Activated T-helper 1 cell treated with anti-CD3 and anti-CD28 coated beads, Interleukin-12 subunit alpha, Interleukin-12 subunit beta, Interleukin-2, Interleukin-4 antibody, amounts not matched to agents 30 ng/mL and 10 ng/mL and 1 ng/mL, durations not matched to agents 14 hours and 24 hours and 36 hours (primary cell): ENCODE measurements around the gene ZBTB34. TPM values are rescaled to one million over a fixed set of nuclear protein-coding genes. Genes with fewer than 3 reads are reported as not detected.
A peak's percentile ranks its signal among the peaks of the same experiment; 100 is the strongest.

Experiments
- DNase-seq: peaks from one replicate; pipeline ENCODE4 v3.0.0; 2021; ENCODE audit warnings: low spot score
- H3K27ac Mint-ChIP-seq: one replicate; pipeline ENCODE4 v1.8.0; 2021; ENCODE audit warnings: mild to moderate bottlenecking, mixed read lengths
- H3K27me3 Mint-ChIP-seq: one replicate; pipeline ENCODE4 v1.8.0; 2022; ENCODE audit warnings: mild to moderate bottlenecking, moderate library complexity, mixed read lengths; ENCODE audit not compliant: insufficient read depth
- H3K36me3 Mint-ChIP-seq: one replicate; pipeline ENCODE4 v1.8.0; 2021; ENCODE audit warnings: low read depth, mixed read lengths
- H3K4me1 Mint-ChIP-seq: one replicate; pipeline ENCODE4 v1.8.0; 2021; ENCODE audit warnings: low read depth, mixed read lengths
- H3K4me3 Mint-ChIP-seq: one replicate; pipeline ENCODE4 v1.8.0; 2021; ENCODE audit warnings: mild to moderate bottlenecking, moderate library complexity, mixed read lengths
- H3K9me3 Mint-ChIP-seq: one replicate; pipeline ENCODE4 v1.8.0; 2021; ENCODE audit warnings: mixed read lengths
- intact Hi-C: fragments of 100-400 bp; cut with micrococcal nuclease; formaldehyde crosslinking; loops from one replicate; pipeline ENCODE4 v1.15.1; 2024
- total RNA-seq: library from RNA; stranded (reverse); gene quantifications from 2 replicates; pipeline ENCODE4 v1.2.3, GENCODE V29; 2022

ZBTB34 gene
- total RNA-seq, 1 donor from 2014 or later: 7.5 TPM

GRCh38 chr9:126886897-126887296 lies 26.5 kb downstream of the ZBTB34 start:
- Mint-ChIP-seq H3K9me3 (no peaks in the 10 kb centered on the region), H3K4me1 (no peaks in the 10 kb centered on the region), H3K36me3 (peaks cover under 1% of the 10 kb centered on the region), H3K4me3 (no peak overlapping the region), H3K27me3 (no peaks in the 10 kb centered on the region), H3K27ac (no peak overlapping the region)
- no peak for DNase-seq
- intact Hi-C loops: no loop called here

- Mint-ChIP-seq H3K9me3 (no peaks in the 10 kb centered on the region), H3K27me3 (peaks cover 7% of the 10 kb centered on the region), H3K4me3 (no peak overlapping the region), H3K4me1 (peaks cover 5% of the 10 kb centered on the region), H3K36me3 (no peaks in the 10 kb centered on the region), H3K27ac (no peak overlapping the region)
- intact Hi-C loops: no loop called here
- no peak for DNase-seq
Observed at GRCh38 chr9:126891676-126892075, 31.2 kb downstream of the ZBTB34 start.

- no peaks in the 10 kb centered on the region for H3K36me3 Mint-ChIP-seq
- H3K27ac Mint-ChIP-seq: no peak overlapping the region
- no peaks in the 10 kb centered on the region for H3K9me3 Mint-ChIP-seq
- intact Hi-C loops: no loop called here
- H3K4me1 Mint-ChIP-seq: peaks cover 5% of the 10 kb centered on the region
- peaks cover 7% of the 10 kb centered on the region for H3K27me3 Mint-ChIP-seq
- no peak for DNase-seq
- H3K4me3 Mint-ChIP-seq: no peak overlapping the region
Observed at GRCh38 chr9:126893079-126893478, 32.6 kb downstream of the ZBTB34 start.

GRCh38 chr9:126894052-126894603 lies 33.7 kb downstream of the ZBTB34 start:
- no peak overlapping the region for H3K4me3 Mint-ChIP-seq
- intact Hi-C loops: no loop called here
- H3K9me3 Mint-ChIP-seq: no peaks in the 10 kb centered on the region
- H3K27me3 Mint-ChIP-seq: peaks cover 8% of the 10 kb centered on the region
- peaks cover 5% of the 10 kb centered on the region for H3K4me1 Mint-ChIP-seq
- no peak for DNase-seq
- H3K36me3 Mint-ChIP-seq: no peaks in the 10 kb centered on the region
- no peak overlapping the region for H3K27ac Mint-ChIP-seq

GRCh38 chr9:126902210-126902609 lies 41.8 kb downstream of the ZBTB34 start:
- no peak overlapping the region for H3K27ac Mint-ChIP-seq
- H3K9me3 Mint-ChIP-seq: peaks cover 11% of the 10 kb centered on the region
- intact Hi-C loops: no loop called here
- DNase-seq: no peak
- H3K27me3 Mint-ChIP-seq: peaks cover 4% of the 10 kb centered on the region
- no peaks in the 10 kb centered on the region for H3K36me3 Mint-ChIP-seq
- no peak overlapping the region for H3K4me3 Mint-ChIP-seq
- H3K4me1 Mint-ChIP-seq: no peaks in the 10 kb centered on the region

- Mint-ChIP-seq H3K27me3 (peaks cover 8% of the 10 kb centered on the region), H3K4me3 (no peak overlapping the region), H3K27ac (no peak overlapping the region), H3K36me3 (no peaks in the 10 kb centered on the region), H3K4me1 (no peaks in the 10 kb centered on the region), H3K9me3 (peaks cover 11% of the 10 kb centered on the region)
- intact Hi-C loops: no loop called here
- no peak for DNase-seq
Observed at GRCh38 chr9:126904586-126904985, 44.1 kb downstream of the ZBTB34 start.

GRCh38 chr9:126906091-126906490 lies 45.7 kb downstream of the ZBTB34 start:
- no peak overlapping the region for H3K27ac Mint-ChIP-seq
- intact Hi-C loops: no loop called here

GRCh38 chr9:126907058-126907457 lies 46.6 kb downstream of the ZBTB34 start:
- Mint-ChIP-seq H3K27ac (no peak overlapping the region), H3K4me1 (no peaks in the 10 kb centered on the region), H3K36me3 (no peaks in the 10 kb centered on the region), H3K9me3 (no peaks in the 10 kb centered on the region), H3K4me3 (no peak overlapping the region), H3K27me3 (peaks cover 13% of the 10 kb centered on the region)
- no peak for DNase-seq
- intact Hi-C loops: no loop called here

More at GRCh38 chr9:126906091-126906490, 45.7 kb downstream of the ZBTB34 start:
- peaks cover 8% of the 10 kb centered on the region for H3K9me3 Mint-ChIP-seq
- H3K4me1 Mint-ChIP-seq: no peaks in the 10 kb centered on the region
- H3K27me3 Mint-ChIP-seq: peaks cover 9% of the 10 kb centered on the region
- no peak overlapping the region for H3K4me3 Mint-ChIP-seq
- no peaks in the 10 kb centered on the region for H3K36me3 Mint-ChIP-seq
- no peak for DNase-seq

- Mint-ChIP-seq H3K27ac (no peak within 1 kb of the TSS), H3K27me3 (peaks cover 17% of the 10 kb centered on the region), H3K9me3 (no peaks in the 10 kb centered on the region), H3K4me1 (peaks cover 6% of the 10 kb centered on the region), H3K36me3 (no peaks in the 10 kb centered on the region), H3K4me3 (peak within 1 kb of the TSS; percentile 73)
- intact Hi-C loops: loop anchor here (1.0 to 5.0 kb wide), 7 partner anchors 54 to 856 kb away; partner anchors contain the start of genes SLC2A8, ZBTB34 and ZBTB43
- DNase-seq: peak; percentile 91
Observed at GRCh38 chr9:126914458-126915280, 54.2 kb downstream of the ZBTB34 start, which contains the start of gene RALGPS1. RALGPS1 (plus strand) TSS chr9:126914782; CDS start chr9:126962290, 47,508 bp downstream.

GRCh38 chr9:126915281-126915816 lies 54.9 kb downstream of the ZBTB34 start:
- peak; percentile 8 for DNase-seq
- Mint-ChIP-seq H3K4me1 (peaks cover 6% of the 10 kb centered on the region), H3K9me3 (no peaks in the 10 kb centered on the region), H3K4me3 (peak overlapping the region; percentile 68), H3K27ac (no peak overlapping the region), H3K36me3 (no peaks in the 10 kb centered on the region), H3K27me3 (peaks cover 18% of the 10 kb centered on the region)
- intact Hi-C loops: loop anchor here (2.0 kb wide), 1 partner anchor 855 kb away; no protein-coding TSS in a partner anchor

GRCh38 chr9:126915846-126916543 lies 55.6 kb downstream of the ZBTB34 start:
- no peak for DNase-seq
- Mint-ChIP-seq H3K27me3 (peaks cover 23% of the 10 kb centered on the region), H3K4me3 (peak overlapping the region; percentile 68), H3K27ac (no peak overlapping the region), H3K36me3 (no peaks in the 10 kb centered on the region), H3K9me3 (no peaks in the 10 kb centered on the region), H3K4me1 (peaks cover 6% of the 10 kb centered on the region)
- intact Hi-C loops: loop anchor here (2.0 kb wide), 1 partner anchor 855 kb away; no protein-coding TSS in a partner anchor

- intact Hi-C loops: no loop called here
- H3K27ac Mint-ChIP-seq: no peak overlapping the region
Observed at GRCh38 chr9:126916909-126917308, 56.5 kb downstream of the ZBTB34 start.

More at GRCh38 chr9:126916909-126917308, 56.5 kb downstream of the ZBTB34 start:
- Mint-ChIP-seq H3K36me3 (no peaks in the 10 kb centered on the region), H3K27me3 (peaks cover 26% of the 10 kb centered on the region), H3K4me1 (peaks cover 6% of the 10 kb centered on the region), H3K9me3 (no peaks in the 10 kb centered on the region), H3K4me3 (peak overlapping the region; percentile 51)
- no peak for DNase-seq
